WI38 (cell line): Measurements from ENCODE around the gene ALG5.

Experiments
- H3K4me3 ChIP-seq: 2 replicates; pipeline ENCODE4 v1.5.1; 2011; ENCODE audit warnings: low read depth, mild to moderate bottlenecking, control low read depth, low read length
- TF ChIP-seq, protein P1 (sequence below): IDR thresholded peaks from 2 replicates; pipeline ENCODE4 v1.5.1; 2012; ENCODE audit warnings: low read depth, mild to moderate bottlenecking, control low read depth, low read length

The ALG5 gene

DNA sequence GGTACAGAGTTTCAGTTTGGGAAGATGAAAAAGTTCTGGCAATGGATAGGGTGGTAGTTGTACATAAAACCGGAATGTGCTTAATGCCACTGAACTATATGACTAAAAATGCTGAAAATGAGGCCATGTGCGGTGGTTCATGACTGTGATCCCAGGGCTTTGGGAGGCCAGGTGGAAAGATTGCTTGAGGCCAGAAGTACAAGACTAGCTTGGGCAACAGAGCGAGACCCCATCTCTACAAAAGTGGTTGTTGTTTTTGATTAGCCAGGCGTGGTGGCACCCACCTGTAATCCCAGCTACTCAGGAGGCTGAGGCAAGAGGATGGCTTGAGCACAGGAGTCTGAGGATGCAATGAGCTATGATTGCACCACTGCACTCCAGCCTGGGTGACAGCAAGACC lies 91.9 kb downstream of the ALG5 start:
- H3K4me3 ChIP-seq: no peak overlapping the region
- TF ChIP-seq, protein P1, sequence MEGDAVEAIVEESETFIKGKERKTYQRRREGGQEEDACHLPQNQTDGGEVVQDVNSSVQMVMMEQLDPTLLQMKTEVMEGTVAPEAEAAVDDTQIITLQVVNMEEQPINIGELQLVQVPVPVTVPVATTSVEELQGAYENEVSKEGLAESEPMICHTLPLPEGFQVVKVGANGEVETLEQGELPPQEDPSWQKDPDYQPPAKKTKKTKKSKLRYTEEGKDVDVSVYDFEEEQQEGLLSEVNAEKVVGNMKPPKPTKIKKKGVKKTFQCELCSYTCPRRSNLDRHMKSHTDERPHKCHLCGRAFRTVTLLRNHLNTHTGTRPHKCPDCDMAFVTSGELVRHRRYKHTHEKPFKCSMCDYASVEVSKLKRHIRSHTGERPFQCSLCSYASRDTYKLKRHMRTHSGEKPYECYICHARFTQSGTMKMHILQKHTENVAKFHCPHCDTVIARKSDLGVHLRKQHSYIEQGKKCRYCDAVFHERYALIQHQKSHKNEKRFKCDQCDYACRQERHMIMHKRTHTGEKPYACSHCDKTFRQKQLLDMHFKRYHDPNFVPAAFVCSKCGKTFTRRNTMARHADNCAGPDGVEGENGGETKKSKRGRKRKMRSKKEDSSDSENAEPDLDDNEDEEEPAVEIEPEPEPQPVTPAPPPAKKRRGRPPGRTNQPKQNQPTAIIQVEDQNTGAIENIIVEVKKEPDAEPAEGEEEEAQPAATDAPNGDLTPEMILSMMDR: no peak

DNA sequence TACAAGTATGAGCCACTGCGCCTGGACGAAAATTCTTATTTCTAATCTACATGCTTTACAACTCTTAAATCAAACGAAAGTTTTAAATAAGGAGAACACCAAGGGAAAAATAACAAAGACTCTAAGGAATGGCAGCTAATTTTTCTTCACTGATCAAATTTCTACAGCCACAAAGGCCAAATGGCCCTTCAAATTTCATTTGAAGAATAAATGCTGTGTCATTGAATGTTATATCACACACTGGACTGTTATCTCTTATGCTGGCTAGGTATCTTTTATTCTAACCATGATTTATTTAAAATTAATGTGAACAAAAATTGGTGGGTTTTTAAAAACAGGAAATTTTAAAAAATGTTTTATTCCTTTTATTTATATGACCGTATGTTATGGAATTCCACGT lies 93.2 kb downstream of the ALG5 start:
- no peak overlapping the region for H3K4me3 ChIP-seq
- TF ChIP-seq, protein P1: no peak

DNA sequence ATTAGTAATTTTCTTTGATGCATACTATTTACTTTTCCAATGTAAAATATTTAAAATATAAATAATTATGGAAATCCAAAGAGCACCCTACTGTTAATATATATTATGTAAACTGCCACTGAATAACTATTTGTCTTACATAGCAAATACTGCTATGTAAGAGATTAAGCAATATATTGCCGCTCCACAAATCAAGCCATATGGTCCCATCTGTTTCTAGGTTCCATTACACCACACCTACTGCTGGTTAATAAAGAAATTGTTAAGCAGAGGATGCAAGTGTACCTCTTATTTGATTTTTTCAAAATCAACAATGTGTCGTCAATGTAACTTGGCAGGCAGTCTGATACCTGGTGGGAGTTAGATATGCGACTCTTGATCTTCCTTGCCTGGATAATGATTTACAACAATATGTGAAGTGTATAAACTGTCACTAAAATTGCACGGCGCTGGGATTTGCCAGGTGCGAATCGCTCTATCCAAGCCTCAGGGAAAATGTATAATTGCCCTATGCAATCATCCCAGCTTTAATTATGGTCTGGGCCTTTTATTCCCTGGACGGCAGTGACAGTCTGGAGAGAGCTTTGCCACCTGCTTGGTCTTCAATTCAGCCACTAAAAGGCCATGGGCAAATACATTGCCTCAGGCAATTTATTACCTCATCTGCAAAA lies 95.1 kb downstream of the ALG5 start:
- TF ChIP-seq, protein P1: no peak
- no peak overlapping the region for H3K4me3 ChIP-seq
